AML-193 (cell line): Measurements from ENCODE around the gene ABCA9.

Source experiments
- DNase-seq, 2 experiments: peaks; one replicate each; lab custom pipeline; 2025; lab: John Stamatoyannopoulos, UW

ABCA9 gene

DNA sequence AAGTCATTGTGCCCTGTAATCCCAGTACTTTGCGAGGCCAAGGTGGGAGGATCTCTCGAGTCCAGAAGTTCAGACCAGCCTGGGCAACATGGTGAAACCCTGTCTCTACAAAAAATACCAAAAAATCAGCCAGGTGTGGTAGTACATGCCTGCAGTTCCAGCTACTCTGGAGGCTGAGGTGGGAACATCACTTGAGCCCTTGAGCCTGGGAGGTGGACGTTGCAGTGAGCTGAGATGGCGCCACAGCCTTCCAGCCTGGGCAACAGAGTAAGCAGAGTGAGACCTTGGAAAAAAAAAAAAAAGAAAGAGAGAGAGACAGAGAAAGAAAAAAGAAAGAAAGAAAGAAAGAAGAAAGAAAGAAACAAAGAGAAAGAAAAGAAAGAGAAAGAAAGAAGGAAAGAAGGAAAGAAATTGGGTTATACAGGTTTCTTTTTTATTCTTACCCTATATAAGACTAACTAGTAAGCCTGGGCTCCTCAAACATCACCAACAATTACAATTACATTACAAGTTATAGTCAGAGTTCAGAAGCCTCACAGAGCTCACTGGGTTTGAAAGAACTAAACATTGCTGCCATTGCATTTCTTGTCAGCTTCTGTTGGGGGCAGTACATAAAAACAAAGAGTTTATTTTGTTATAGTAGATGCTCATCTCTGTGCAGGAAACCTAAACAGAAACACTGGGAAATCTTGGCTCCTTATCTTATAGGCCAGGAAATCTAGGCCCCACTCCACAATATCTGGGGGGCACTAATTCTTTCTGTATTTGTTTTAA, 6.7 kb upstream of the ABCA9 start:
- no peak for DNase-seq

DNA sequence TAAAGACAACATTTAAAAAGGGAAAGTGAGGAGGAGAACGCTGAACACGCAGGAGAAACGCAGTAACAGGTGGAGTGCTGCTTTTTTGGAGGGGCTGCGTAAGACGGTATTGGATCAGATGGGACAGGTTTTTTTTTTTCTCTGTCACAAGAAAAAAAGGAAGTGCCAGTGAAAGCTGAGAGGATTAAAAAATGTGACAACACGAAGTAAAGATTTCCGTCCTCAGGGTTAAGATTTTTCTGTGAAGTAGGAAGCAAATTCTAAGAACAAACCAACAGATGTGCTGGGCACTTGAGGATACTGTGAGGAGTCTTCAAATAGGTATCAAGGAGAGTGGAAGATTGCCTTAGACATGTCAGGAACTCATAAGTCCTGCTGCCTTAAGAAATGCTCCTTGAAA, 5.8 kb upstream of the ABCA9 start:
- DNase-seq: peak; percentile 72 to 79

DNA sequence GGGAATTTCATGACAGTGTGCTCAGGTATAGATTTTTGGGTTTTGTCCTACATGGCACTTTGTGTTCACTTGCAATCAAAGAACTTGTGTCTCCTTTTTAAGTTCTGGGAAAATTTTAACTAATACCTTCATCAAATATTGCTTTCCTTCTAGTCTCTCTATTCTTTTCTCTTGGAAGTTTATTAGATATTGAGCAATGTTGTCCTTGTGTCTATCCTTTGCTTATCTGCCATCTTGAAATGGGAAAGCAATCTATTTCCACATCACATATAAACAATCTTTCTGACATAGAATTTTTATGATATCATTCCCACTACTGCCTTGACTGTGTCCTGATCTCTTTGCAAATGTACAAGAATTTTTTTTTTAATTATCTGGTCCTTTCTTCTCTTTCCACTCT, 4.4 kb upstream of the ABCA9 start:
- DNase-seq: no peak

DNA sequence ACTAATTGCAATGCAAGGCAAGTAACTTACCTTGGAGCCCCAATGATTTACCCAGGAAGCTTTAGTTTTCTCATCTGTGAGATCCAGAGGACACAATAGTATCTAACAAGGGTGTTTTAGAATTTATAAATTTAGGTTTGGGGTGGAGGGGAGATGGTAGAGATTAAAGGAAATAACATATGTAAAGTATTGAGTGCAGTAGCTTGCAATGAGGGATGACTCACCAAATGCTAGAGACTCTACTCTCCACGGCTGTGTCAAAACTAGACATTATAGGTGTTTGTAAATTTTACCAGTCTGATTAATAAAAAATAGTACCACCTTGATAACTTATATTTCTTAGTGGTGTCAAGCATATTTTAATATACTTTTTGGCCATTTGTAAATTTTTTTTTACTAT, 3.7 kb upstream of the ABCA9 start:
- no peak for DNase-seq

DNA sequence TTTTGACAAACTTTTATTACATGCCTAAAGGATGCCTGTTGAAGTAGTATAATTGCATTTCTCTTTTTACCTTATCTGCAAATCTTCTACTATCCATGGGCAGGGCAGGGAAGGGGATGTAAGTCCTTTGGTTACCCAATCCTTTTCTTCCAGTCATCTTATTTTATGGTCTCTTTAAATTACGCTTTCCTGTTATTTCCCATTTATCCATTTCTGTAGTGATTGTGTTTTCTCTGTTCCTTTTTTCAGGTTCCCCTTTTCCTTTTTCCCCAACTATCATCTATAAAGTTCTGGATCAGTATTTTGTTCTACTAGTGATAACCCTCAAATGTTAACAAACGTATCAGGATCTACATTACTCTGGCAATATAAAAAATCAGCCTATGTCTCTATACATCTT, 3.3 kb upstream of the ABCA9 start:
- no peak for DNase-seq

DNA sequence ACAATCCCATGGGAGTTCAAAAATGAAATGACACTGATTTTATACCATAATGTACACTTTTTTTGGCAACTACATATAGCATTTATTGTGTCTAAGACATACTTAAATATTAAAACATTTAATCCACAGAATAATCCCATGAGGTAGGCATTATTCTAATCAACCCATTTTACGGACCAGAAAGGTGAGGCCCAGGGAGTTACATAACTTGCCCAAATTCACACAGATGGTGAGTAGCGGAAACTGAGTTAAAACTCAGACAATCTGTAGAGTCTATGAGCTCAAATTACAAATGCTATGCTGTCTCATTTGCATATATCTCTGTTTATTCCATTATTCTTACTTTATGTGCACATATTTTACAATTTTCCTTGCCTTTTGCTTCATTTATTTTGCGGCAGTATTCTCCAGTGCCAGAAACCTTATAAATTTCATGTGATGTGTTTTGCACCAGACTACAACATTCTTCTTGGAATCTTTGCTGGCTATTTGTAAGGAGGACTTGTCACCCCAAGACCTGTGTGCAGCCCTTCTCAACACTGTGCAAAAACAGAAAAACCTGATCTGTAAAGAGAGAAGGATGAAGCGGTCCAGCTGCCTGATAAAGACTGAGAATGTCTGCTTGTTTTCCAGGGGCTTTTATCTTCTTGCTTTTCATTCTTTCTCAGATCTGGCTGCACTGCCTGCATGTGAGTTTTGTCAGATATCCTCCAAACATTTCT, 2.3 kb upstream of the ABCA9 start:
- DNase-seq: no peak

DNA sequence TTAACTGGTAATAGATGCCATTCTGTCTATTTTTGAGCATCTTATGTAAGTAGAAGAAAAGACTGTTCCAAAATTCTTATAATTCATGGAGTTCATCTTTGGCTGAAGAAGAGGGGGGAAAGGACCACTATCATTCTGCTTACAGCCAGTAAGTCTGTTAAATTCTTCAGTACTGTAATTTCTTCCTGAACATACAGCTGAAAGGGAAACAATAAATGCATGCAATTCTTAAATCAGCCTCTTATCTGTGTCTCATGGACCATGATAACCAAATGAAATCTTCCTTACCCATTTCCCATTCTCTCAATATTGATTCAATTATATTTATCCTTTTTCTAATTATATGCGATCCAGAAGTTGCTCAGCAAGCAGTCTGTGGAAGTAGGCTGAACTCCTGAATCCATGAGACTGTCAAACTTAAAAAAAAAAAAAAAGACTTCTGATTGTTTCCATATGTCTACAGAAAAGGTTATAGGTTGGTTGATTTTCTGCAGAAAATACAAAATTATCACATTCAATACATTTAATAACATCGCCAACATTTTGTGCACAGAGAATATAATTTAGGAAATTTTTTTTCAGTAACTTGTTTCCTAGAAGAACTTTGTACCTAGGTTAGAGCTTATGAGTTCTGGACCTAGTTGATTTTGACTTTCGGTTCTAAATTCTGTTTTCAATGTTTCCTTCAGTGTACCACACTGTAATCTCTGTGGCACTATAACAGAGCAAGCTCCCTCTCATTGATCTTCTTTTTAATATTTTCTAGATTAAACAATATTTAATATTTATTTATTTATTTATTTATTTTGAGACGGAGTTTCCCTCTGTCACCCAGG, 1.2 kb upstream of the ABCA9 start:
- DNase-seq: no peak

DNA sequence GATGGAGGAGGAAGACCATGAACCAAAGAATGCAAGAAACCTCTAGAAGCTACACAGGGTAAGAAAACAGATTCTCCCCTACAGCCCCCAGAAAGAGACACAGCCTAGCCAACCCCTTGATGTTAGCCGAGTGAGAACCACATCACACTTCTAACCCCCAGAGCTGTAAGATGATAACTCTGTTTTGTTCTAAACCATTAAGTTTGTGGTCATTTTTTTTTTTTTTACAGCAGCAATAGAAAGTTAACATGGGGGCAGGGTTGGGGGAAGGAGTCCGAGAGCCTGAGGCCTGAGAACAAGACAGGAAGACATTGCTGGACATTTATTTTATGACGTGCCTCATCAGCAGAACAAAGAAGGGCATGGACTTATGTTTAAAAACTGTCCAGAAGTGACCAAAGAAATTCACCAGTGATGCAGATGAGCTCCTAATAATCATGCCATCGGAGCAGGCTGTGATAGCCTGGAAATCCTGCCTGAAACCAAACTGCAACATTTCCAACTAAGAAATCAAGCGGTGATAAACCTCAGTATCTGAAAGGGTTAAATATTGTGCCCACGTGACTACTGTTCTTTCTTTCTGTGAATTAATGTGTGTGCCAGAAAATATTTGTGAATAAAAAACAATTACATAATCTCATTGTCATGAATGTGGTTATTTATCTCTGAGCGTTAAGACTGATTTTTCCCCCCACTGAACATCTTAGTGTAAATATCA, 1.1 kb downstream of the ABCA9 start:
- DNase-seq: no peak

DNA sequence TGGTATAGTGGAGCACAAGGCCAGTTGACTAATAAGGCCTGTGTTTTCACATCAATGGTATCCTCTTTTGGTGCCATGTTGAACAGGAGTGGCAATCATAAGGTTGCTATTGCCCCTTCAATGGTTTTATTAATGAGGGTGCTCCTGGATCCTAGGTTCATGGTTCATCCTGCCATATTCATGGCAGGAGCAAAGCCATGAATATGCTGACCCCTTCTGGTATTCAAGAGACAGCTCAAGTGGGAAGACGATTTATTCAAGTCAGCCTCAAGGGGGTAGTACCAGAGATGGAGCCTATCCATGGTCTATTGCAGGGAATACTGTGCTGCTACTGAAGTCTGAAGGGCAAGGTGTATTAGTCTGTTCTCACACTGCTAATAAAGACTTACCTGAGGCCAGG, 2.6 kb downstream of the ABCA9 start:
- peak; percentile 64 to 69 for DNase-seq

DNA sequence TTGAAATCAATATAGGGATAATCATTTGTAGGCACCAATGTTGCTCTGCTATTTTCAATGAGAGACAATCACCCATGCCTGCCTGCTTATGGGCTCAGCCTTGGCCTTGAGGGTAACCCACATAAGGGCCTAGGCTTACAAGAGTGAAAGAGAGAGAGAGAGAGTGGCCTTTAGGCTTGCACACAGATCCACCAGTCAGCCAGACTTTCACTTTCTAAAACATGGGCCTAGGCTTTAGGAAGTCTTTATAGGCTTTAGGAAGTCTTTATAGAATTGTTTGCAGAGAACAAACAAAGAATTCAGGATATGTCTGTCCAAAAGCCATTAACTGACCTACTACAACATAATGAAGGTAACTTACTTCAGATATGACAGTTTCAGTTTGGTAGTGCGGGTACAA, 3.4 kb downstream of the ABCA9 start:
- DNase-seq: no peak

DNA sequence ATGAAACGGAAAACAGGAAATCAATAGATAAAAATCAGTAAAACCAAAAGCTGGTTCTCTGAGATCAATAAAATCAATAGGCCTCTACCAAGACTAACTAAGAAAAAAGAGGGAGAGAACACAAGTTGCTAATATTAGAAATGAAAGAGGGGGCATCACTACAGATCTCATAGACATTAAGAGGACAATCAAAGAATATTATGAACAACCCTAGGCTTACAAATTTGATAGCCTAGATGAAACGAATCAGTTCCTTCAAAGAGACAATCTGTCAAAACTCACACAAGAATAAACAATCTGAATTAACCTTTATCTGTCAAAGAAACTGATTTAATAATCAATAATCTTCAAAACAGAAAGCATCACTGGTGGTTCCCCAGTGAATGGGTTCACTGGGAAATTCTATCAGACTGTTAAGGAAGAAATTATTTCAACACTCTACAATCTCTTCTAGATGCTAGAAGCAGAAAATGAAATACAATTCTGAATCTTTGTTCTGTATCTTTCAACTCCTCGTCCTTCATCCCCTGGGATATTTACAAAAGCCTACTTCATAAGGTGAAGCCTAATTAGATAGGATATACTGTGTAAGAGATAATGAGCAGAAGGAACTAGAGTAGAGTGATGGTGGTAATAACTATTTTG, 4.4 kb downstream of the ABCA9 start:
- no peak for DNase-seq

DNA sequence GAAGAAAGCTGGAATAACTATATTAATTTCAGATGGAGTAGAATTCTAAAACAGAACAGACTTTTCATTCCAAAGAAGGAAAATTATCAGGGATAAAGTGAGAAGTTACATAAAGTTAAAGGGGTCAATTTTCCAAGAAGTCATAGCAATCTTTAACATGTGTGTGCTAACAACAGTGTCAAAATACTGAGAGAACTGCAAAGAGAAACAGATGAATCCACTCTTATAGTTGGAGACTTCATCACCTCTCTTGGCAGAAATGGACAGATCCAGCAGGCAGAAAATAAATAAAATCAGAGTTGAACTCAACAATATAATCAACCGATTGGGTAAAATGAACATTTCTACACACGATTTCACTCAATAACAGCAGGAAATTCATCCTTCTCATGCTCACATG, 5.4 kb downstream of the ABCA9 start:
- no peak for DNase-seq

DNA sequence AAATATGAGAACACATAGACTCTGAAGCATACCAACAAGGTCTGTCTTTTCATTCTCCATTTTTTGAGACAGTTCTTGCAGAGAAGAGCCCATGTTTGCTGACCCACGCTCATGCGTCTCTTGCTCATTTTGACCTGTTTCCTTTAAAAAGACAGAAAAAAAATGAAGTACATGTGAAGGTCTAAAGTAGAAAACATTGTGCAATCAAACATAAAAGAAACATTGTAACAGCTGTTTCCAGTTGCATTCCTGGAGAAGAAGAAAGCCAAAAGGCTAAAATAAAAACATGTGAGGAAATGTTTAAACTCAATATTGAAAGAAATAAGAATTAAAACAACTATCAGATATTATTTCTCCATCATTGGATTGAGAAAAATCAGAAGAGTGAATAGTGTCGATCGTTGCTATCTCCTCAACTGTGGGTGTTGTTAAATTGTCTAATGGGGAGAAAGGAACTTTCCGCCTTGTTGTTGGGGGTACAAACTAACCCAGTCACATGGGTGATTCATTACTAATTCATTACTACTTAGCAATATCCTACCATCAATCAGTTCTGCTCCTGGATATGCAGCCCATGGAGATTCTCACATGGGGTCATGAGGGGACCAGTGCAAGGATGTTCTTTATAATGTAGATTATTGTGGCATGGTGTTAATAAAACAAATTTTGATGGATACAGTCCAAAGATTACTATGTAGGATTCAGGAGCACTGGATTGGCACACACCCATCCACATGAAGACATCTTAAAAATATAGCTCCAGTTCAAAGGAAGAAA, 9.5 kb downstream of the ABCA9 start:
- peak; percentile 33 to 38 for DNase-seq

DNA sequence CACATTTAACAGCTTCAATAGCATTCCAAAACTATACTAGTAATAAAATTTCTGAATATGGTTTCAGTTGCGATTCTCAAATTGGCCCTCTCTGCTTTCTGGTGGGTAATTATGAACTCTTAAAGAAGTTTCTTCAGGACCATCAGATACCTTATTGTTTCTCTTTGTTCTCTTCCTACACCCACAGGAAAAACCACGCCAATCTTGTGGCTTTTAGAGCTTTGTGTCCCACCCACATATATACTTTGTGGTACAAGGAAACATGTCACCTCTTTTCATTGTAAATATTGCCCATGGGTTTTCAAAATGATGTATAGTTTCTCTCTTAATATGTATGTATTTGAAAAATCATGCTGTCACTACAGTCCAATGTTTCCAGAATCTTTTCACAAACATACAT, 12.1 kb downstream of the ABCA9 start:
- no peak for DNase-seq

DNA sequence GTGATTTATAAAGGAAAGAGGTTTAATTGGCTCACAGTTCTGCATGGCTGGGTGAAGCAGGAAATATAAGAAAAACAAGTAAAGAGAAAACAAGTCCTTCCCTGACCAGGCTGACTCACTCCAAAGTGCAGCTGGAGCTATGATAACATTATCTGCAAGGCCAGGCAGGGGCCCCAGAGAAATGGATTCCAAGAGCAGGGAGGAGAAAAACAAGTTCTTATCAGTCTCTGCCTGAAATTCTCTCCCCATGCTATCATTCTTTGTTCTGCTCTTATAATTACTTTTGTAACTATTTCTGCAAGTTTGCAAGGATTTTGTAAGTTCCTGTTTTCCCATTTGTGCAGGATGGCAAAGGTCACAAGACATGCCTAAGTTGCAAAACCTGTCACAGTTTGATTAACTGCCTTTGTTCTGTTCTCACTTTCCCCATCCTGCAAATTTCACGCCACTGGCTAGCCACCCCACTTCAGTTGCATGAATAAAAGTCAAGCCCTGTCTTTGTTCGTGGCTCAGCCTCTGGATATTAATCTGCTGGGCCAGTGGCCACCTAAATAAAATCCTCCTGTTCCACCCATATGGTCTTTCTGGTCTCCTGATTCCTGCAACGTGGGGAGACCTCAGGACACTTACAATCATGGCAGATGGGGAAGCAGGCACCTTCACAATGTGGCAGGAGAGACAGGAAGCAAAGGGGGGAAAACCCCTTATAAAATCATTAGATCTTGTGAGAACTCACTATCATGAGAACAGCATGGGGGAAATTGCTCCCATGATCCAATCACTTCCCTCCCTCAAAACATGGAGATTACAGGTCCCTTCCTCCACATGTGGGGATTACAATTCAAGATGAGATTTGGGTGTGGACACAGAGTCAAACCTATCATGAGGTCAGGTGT, 13.1 kb downstream of the ABCA9 start:
- peak; percentile 95 to 97 for DNase-seq

DNA sequence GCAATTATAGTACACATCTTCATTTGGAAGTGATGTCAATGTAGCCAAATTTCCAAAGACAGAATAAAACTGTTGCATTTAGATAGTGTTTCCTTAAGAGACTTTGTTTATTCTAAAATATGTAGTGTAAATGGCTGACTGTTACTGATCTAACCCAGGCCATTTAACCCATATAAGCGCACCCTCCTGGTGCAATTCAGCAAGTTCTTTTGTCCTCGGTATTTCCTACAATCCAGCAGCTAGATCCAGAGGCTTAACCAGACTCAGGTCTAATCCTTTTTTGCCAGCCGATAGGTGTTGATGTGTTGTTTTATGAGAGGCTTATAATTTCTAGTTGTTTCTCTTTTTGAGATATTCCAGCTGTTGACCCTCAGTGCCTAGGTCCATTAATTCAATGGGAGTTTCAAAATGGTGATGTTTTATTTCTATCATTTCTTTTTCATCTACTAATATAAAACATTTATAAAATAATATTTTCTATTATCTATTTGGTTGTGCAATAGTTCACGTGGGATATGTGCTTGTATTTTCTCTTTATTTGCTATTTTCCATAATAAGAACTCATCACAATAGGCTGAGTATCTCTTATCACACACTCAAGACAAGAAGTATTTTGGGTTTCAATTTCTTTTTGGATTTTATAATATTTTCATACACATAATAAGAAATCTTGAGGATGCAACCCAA, 14.5 kb downstream of the ABCA9 start:
- DNase-seq: no peak

DNA sequence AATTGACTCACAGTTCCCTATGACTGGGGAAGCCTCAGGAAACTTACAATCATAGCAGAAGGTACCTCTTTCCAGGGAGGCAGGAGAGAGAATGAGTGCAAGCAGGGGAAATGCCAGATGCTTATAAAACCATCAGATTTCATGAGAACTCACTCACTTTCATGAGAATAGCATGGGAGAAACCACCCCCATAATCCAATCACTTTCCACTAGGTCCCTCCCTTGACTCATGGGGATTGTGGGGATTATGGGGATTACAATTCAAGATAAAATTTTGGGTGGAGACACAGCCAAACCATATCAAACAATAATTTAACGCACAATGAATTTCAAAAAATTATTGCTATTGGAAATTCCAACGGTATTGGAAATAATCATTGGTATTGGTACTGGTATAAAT, 15.1 kb downstream of the ABCA9 start:
- DNase-seq: no peak

DNA sequence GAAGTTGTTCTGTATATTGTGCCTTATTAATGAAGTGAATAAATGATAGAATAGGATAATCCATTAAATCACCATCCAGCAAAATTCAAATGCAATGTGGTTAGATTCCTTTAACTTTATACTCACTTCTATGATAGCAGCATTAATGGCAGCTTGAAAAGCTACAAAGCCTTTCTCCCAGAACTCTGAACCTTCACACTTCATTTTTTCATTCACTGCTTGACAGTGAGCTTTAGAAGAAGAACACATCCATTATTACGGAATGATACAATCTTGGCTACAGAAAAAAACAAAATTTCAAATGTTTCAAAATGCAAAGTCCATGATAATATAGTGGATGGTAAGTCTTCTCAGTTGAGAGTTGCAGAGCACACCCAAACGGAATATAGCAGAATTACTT, 16.4 kb downstream of the ABCA9 start:
- DNase-seq: no peak

DNA sequence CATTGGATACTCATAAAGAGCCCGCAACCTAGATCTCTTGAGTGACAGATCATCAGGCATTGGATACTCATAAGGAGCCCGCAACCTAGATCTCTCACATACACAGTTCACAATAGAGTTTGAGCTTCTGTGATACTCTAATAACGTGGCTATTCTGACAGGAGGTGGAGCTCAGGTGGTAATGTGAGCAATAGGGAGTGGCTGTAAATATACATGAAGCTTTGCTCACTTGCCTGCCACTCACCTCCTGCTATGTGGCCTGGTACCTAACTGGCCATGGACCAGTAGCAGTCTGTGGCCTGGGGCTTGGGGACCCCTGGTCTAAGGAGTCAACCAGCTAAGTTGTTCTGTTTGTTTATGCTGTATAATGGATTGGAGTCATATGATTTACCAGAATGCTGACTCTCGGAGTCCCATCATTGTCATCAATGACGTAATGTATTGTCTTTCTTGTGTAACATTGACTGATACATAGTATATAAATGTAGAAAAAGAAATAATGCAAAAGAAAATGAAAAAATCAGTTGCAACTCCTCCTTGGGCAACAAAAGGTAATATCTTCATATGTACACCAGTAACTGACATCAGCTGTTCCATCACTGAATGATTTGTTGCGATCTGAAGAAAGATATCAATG, 17.5 kb downstream of the ABCA9 start:
- no peak for DNase-seq
